SU-DHL-6 (cell line): ENCODE measurements around the gene PPIL6.

ENCODE experiments used
- CTCF ChIP-seq: fragments of 200-600 bp; sonication (generic); IDR thresholded peaks from one replicate; pipeline ENCODE4 v1.5.1; 2017; ENCODE audit warnings: antibody characterized with exemption, mild to moderate bottlenecking, low read length, moderate library complexity; ENCODE audit not compliant: insufficient read depth, poor library complexity, severe bottlenecking
- EZH2phosphoT487 ChIP-seq: fragments of 200-600 bp; sonication (generic), shearing (Covaris generic); conservative IDR thresholded peaks from 2 replicates; pipeline ENCODE4 v1.6.1; 2018; ENCODE audit warnings: mild to moderate bottlenecking, antibody characterized with exemption, low read length, moderate library complexity, mixed read lengths

DNA sequence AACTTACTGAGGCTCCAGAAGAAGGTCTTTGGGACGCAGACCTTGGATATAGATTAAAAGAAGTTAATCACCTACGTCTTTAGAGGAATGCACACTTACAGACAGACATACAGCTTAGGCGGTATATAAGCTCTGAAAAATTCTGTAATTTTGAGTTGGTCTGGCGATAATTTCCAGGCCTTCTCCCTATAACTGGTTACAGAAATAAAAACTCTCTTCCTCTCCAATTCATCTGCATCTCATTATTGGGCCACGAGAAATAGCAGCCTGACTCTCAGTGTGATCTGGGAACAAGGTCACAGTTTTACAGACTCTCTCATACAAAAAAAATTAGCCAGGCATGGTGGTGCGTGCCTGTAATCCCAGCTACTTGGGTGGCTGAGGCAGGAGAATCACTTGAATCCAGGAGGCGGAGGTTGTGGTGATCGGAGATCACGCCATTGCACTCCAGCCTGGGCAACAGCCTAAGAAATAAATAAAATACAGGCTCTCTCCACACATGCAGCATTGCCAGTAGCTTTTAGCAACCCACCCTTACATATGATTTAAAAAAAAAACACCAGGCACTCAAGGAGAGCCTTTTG lies 37.9 kb upstream of the PPIL6 start:
- no peak for TF ChIP-seq CTCF
- no peak for TF ChIP-seq EZH2phosphoT487
